Neural cell (in vitro differentiated cells): ENCODE results near the gene COMT. TPM values are rescaled to one million over a fixed set of nuclear protein-coding genes. Genes with fewer than 3 reads are reported as not detected.

Experiments
- H2AFZ ChIP-seq: fragments of 200-600, 300-800 bp; sonication (generic), shearing (Covaris generic); 2 replicates; pipeline ENCODE4 v1.6.0; 2014; ENCODE audit warnings: low read depth, mild to moderate bottlenecking, antibody characterized with exemption, low read length, moderate library complexity
- H3F3A ChIP-seq: fragments of 200-600 bp; shearing (Covaris generic); 2 replicates; pipeline ENCODE4 v1.6.1; 2016; ENCODE audit warnings: mild to moderate bottlenecking, moderate library complexity, mixed read lengths, antibody characterized with exemption, low read length; ENCODE audit not compliant: insufficient read depth, poor library complexity, severe bottlenecking
- H3K27ac ChIP-seq: fragments of 200-600, 300-800 bp; sonication (generic), shearing (Covaris generic); 2 replicates; pipeline ENCODE4 v1.5.1; 2014; ENCODE audit warnings: mild to moderate bottlenecking, low read length, moderate library complexity
- H3K27me3 ChIP-seq: fragments of 300-800, 200-600 bp; sonication (generic), shearing (Covaris generic); 2 replicates; pipeline ENCODE4 v1.6.0; 2014; ENCODE audit warnings: mild to moderate bottlenecking, low read depth, low read length, moderate library complexity; ENCODE audit not compliant: insufficient read depth
- H3K36me3 ChIP-seq: fragments of 300-800, 200-600 bp; sonication (generic), shearing (Covaris generic); 2 replicates; pipeline ENCODE4 v1.5.1; 2014; ENCODE audit warnings: mild to moderate bottlenecking, antibody characterized with exemption, low read length, moderate library complexity; ENCODE audit not compliant: insufficient read depth
- H3K4me2 ChIP-seq: fragments of 300-800, 200-600 bp; sonication (generic), shearing (Covaris generic); 2 replicates; pipeline ENCODE4 v1.6.0; 2014; ENCODE audit warnings: mild to moderate bottlenecking, low read length
- H3K4me3 ChIP-seq: fragments of 300-800, 200-600 bp; sonication (generic), shearing (Covaris generic); 2 replicates; pipeline ENCODE4 v1.5.1; 2014; ENCODE audit warnings: mild to moderate bottlenecking, low read length, moderate library complexity
- H3K79me2 ChIP-seq: fragments of 200-600 bp; shearing (Covaris generic); replicated peaks from 2 replicates; pipeline ENCODE4 v1.6.0; 2014; ENCODE audit warnings: mild to moderate bottlenecking, low read length, moderate library complexity; ENCODE audit not compliant: insufficient read depth
- H3K9ac ChIP-seq: fragments of 300-800, 200-600 bp; sonication (generic), shearing (Covaris generic); 2 replicates; pipeline ENCODE4 v1.6.1; 2016; ENCODE audit warnings: mild to moderate bottlenecking, low read length, mixed read lengths
- H3K9me2 ChIP-seq: fragments of 200-600 bp; shearing (Covaris generic); 2 replicates; pipeline ENCODE4 v1.6.1; 2016; ENCODE audit warnings: mild to moderate bottlenecking, low read length, mixed read lengths; ENCODE audit not compliant: insufficient read depth
- H3K9me3 ChIP-seq: fragments of 200-600, 300-800 bp; sonication (generic), shearing (Covaris generic); 2 replicates; pipeline ENCODE4 v1.6.1; 2016; ENCODE audit warnings: mild to moderate bottlenecking, mixed run types, low read length, moderate library complexity, mixed read lengths
- H4K20me1 ChIP-seq: fragments of 200-600 bp; shearing (Covaris generic); 2 replicates; pipeline ENCODE4 v1.6.1; 2016; ENCODE audit warnings: mild to moderate bottlenecking, mixed run types; ENCODE audit not compliant: insufficient read depth
- EP300 ChIP-seq: fragments of 450-650 bp; conservative IDR thresholded peaks from 2 replicates; pipeline ENCODE4 v1.6.1; 2014; ENCODE audit warnings: antibody characterized with exemption, mild to moderate bottlenecking, moderate library complexity; ENCODE audit not compliant: poor library complexity, severe bottlenecking
- EZH2 ChIP-seq: fragments of 200-600, 300-800 bp; shearing (Covaris generic), sonication (generic); IDR thresholded peaks from 2 replicates; pipeline ENCODE4 v1.6.1; 2014; ENCODE audit warnings: antibody characterized with exemption, low read length, borderline replicate concordance, mild to moderate bottlenecking; ENCODE audit not compliant: insufficient read depth, poor library complexity, severe bottlenecking
- MXI1 ChIP-seq: fragments of 450-650 bp; conservative IDR thresholded peaks from 2 replicates; pipeline ENCODE4 v1.6.1; 2014; ENCODE audit warnings: antibody characterized with exemption, mild to moderate bottlenecking; ENCODE audit not compliant: poor library complexity, severe bottlenecking
- POLR2AphosphoS5 ChIP-seq: IDR thresholded peaks from 2 replicates; pipeline ENCODE4 v1.6.1; 2012
- RAD21 ChIP-seq: fragments of 450-650 bp; conservative IDR thresholded peaks from 2 replicates; pipeline ENCODE4 v1.6.1; 2014; ENCODE audit warnings: antibody characterized with exemption, mild to moderate bottlenecking, moderate library complexity
- SMC3 ChIP-seq: fragments of 450-650 bp; conservative IDR thresholded peaks from 2 replicates; pipeline ENCODE4 v1.6.1; 2014; ENCODE audit warnings: antibody characterized with exemption, mild to moderate bottlenecking, moderate library complexity; ENCODE audit not compliant: poor library complexity
- TAF1 ChIP-seq: IDR thresholded peaks from 2 replicates; pipeline ENCODE4 v1.6.1; 2012; ENCODE audit warnings: low read depth
- polyA plus RNA-seq: library from polyadenylated mRNA; depleted of rRNA; stranded (reverse); fragments of >200 nt; gene quantifications from 2 replicates; pipeline ENCODE4 v1.2.3, GENCODE V29; 2014
- TF ChIP-seq, protein P1 (sequence below): fragments of 450-650 bp; IDR thresholded peaks from 2 replicates; pipeline ENCODE4 v1.5.1; 2014; ENCODE audit warnings: antibody characterized with exemption, mild to moderate bottlenecking, moderate library complexity; ENCODE audit not compliant: poor library complexity, severe bottlenecking
- TF ChIP-seq, protein P2 (sequence below): IDR thresholded peaks from 2 replicates; pipeline ENCODE4 v1.6.1; 2012; ENCODE audit warnings: borderline replicate concordance

The COMT gene
- polyA plus RNA-seq, 1 donor from 2014 or later: 14.2 TPM

DNA sequence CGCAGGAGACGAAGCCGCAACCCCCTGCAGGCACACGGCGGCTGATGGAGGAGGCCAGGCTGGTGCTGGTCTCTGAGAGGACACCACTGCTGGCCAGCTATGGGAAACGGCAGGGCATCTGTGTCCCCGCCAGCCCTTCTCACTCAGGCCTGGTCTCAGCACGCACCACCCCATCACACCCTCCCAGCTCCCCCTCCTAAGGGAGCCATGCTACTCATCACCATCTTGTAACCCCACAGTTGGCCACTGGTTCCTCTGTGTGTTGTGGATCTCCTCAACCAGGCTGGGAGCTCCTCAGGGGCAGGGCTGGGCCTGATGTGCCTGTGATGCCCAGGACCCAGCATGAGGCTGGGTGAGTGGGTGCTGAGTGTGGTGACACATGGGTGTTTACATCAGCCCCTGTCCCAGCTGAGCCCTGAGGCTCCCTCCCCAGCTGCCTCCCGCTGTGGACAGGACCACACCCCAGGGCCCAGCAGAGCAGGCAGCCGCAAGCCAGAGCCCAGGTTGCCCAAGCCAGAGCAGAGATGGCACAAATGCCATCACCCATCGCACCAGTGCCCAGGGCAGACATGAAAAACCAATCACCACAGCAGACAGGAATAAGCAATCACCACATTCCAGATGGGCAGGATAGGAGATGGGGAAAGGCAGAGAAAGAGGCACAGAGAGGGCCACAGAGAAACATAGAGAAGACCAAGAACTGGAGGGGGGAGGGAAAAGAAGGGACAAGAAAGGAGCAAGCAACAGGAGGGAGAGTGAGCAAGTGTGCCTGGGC is 66.8 kb downstream of the COMT start:
- Histone ChIP-seq H3K27me3 (no peaks in the 10 kb centered on the region), H4K20me1 (no peaks in the 10 kb centered on the region), H2AFZ (no peak overlapping the region), H3K4me3 (no peak overlapping the region), H3K9me2 (no peaks in the 10 kb centered on the region), H3K79me2 (no peaks in the 10 kb centered on the region), H3K36me3 (no peaks in the 10 kb centered on the region), H3F3A (no peaks in the 10 kb centered on the region), H3K27ac (no peak overlapping the region), H3K9me3 (peaks cover 9% of the 10 kb centered on the region), H3K4me2 (no peak overlapping the region), H3K9ac (no peak overlapping the region)
- TF ChIP-seq, protein P1, sequence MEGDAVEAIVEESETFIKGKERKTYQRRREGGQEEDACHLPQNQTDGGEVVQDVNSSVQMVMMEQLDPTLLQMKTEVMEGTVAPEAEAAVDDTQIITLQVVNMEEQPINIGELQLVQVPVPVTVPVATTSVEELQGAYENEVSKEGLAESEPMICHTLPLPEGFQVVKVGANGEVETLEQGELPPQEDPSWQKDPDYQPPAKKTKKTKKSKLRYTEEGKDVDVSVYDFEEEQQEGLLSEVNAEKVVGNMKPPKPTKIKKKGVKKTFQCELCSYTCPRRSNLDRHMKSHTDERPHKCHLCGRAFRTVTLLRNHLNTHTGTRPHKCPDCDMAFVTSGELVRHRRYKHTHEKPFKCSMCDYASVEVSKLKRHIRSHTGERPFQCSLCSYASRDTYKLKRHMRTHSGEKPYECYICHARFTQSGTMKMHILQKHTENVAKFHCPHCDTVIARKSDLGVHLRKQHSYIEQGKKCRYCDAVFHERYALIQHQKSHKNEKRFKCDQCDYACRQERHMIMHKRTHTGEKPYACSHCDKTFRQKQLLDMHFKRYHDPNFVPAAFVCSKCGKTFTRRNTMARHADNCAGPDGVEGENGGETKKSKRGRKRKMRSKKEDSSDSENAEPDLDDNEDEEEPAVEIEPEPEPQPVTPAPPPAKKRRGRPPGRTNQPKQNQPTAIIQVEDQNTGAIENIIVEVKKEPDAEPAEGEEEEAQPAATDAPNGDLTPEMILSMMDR: no peak
- TF ChIP-seq MXI1: no peak
- TF ChIP-seq POLR2AphosphoS5: no peak
- no peak for TF ChIP-seq SMC3
- no peak for TF ChIP-seq RAD21
- TF ChIP-seq EZH2: no peak
- TF ChIP-seq TAF1: no peak
- TF ChIP-seq, protein P2, sequence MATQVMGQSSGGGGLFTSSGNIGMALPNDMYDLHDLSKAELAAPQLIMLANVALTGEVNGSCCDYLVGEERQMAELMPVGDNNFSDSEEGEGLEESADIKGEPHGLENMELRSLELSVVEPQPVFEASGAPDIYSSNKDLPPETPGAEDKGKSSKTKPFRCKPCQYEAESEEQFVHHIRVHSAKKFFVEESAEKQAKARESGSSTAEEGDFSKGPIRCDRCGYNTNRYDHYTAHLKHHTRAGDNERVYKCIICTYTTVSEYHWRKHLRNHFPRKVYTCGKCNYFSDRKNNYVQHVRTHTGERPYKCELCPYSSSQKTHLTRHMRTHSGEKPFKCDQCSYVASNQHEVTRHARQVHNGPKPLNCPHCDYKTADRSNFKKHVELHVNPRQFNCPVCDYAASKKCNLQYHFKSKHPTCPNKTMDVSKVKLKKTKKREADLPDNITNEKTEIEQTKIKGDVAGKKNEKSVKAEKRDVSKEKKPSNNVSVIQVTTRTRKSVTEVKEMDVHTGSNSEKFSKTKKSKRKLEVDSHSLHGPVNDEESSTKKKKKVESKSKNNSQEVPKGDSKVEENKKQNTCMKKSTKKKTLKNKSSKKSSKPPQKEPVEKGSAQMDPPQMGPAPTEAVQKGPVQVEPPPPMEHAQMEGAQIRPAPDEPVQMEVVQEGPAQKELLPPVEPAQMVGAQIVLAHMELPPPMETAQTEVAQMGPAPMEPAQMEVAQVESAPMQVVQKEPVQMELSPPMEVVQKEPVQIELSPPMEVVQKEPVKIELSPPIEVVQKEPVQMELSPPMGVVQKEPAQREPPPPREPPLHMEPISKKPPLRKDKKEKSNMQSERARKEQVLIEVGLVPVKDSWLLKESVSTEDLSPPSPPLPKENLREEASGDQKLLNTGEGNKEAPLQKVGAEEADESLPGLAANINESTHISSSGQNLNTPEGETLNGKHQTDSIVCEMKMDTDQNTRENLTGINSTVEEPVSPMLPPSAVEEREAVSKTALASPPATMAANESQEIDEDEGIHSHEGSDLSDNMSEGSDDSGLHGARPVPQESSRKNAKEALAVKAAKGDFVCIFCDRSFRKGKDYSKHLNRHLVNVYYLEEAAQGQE: no peak
- TF ChIP-seq EP300: no peak

GRCh38 chr22:20009018-20009491 is 67.5 kb downstream of the COMT start:
- H3K27ac ChIP-seq: no peak overlapping the region
- no peak overlapping the region for H3K9ac ChIP-seq
- TF ChIP-seq TAF1: no peak
- TF ChIP-seq SMC3: no peak
- TF ChIP-seq, protein P2: no peak
- TF ChIP-seq EP300: no peak
- TF ChIP-seq MXI1: no peak
- TF ChIP-seq, protein P1: no peak
- TF ChIP-seq RAD21: no peak
- TF ChIP-seq POLR2AphosphoS5: no peak
- no peak for TF ChIP-seq EZH2
- no peaks in the 10 kb centered on the region for H3F3A ChIP-seq
- no peak overlapping the region for H2AFZ ChIP-seq
- H3K79me2 ChIP-seq: no peaks in the 10 kb centered on the region
- no peaks in the 10 kb centered on the region for H3K9me2 ChIP-seq
- peaks cover 9% of the 10 kb centered on the region for H3K9me3 ChIP-seq
- H4K20me1 ChIP-seq: no peaks in the 10 kb centered on the region
- H3K4me3 ChIP-seq: no peak overlapping the region
- H3K4me2 ChIP-seq: no peak overlapping the region
- H3K27me3 ChIP-seq: no peaks in the 10 kb centered on the region
- H3K36me3 ChIP-seq: no peaks in the 10 kb centered on the region
